Jurkat, Clone E6-1 (cell line): ENCODE results near the gene CCL2.

ENCODE experiments used
- DNase-seq: peaks from one replicate; pipeline ENCODE4 v3.0.0-alpha.2; 2011; ENCODE audit warnings: low read depth, low spot score
- H3K4me3 ChIP-seq: 2 replicates; pipeline ENCODE4 v1.5.1; 2011; ENCODE audit warnings: mild to moderate bottlenecking, low read length, control low read depth, moderate library complexity

Gene CCL2

DNA sequence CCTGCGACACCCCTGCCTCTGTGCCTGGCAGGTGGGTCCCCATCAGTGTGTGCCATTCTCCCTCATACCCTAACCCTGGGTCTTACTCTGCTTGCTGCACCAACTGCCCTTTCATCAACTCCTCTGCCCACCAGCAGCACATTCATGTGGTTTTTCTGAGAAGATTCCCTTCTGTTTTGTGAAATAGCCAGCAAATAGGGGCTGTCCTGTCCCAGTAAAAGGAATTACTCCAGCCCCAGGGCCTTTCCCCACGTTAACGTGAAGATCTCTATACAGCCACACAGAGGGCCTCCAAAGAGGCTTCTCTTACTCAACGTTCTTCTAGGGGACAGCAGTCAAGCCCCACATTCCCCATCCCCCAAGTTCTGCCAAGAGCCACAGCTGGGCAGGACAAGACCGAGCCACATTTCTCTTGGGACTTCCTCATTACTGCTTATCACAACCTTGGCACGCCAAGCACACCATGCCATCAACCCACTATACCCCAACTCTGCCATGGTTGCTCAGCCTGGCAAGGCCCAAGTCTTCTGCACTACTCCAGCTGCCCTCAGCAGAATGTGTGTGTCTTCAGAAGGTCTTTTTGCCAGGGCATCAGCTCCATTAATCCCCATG, 18.7 kb upstream of the CCL2 start:
- DNase-seq = no peak
- no peak overlapping the region for H3K4me3 ChIP-seq

DNA sequence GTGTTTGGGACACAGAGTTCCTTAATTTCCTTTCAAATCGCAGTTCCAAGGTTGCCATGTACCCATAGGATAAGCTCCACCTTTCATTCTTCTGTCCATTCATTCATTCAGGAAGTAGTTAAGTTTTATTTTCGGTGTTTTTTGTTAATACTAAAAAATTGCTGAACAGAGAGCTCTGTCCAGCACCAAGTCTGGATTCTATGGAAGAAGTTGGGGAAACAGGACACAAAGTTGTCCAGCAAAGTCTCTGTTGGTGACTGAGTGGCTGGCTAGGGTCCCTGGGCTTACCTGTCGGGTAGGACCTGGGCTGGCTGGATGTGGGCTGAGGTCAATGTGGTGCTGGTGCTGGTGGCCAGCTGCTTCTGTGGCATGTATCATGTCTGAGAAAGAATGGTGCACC, 17.6 kb upstream of the CCL2 start:
- no peak overlapping the region for H3K4me3 ChIP-seq
- no peak for DNase-seq

DNA sequence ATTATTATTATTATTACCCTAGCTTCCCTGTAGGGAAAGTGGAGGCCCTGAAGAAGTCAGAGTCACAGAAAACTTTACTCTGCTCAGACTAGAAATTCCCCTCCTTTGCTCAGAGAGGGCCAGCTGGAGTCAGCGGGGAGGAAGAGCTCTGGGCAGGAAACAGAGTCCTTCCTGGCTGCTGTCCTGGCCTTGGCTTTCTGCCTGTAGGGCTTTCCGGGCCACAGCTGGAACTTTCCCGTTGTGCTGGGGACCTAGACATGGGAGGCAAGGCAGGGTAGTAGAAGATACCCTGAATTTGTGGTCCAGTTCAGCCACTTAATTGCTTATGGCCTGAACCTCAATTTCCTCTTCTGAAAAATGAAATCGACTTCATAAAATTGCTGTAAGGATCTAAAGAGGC, 14.0 kb upstream of the CCL2 start:
- DNase-seq = no peak
- no peak overlapping the region for H3K4me3 ChIP-seq

DNA sequence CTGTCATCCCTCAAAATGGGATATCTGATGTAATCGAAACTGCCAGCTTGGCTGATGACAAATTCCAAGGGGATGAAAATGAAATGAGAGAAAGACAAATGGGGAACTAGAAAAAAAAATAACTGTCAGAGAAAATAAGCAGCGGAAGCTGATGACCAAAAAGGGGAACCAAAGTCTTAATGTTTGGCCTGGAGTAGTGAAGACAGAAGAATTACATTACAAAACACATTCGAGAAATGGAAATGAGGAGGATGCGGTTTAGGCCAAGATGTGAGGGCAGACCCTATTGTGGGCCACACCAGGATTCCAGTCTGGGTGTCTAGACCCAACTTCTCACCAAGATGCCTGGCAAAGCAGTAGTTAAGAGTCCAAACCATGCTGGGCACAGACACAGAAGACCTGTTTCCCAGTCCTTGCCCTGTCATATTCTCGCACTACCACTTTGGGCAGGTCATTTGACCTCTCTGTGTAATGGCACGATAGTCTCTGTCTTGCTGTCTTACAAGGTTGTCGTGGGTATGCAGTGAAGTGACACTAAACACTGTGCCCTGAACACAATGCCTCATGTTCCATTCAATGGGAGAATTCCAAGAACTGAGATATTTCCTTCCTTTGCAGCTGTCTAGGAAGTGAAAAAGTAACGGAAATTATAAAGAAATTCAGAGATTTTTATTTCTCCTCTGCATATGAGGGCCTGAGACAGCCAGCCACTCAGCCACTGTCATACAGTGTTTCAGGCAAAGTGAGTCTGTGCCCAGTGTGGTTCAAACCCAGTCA, 12.3 kb upstream of the CCL2 start:
- DNase-seq = no peak
- no peak overlapping the region for H3K4me3 ChIP-seq

DNA sequence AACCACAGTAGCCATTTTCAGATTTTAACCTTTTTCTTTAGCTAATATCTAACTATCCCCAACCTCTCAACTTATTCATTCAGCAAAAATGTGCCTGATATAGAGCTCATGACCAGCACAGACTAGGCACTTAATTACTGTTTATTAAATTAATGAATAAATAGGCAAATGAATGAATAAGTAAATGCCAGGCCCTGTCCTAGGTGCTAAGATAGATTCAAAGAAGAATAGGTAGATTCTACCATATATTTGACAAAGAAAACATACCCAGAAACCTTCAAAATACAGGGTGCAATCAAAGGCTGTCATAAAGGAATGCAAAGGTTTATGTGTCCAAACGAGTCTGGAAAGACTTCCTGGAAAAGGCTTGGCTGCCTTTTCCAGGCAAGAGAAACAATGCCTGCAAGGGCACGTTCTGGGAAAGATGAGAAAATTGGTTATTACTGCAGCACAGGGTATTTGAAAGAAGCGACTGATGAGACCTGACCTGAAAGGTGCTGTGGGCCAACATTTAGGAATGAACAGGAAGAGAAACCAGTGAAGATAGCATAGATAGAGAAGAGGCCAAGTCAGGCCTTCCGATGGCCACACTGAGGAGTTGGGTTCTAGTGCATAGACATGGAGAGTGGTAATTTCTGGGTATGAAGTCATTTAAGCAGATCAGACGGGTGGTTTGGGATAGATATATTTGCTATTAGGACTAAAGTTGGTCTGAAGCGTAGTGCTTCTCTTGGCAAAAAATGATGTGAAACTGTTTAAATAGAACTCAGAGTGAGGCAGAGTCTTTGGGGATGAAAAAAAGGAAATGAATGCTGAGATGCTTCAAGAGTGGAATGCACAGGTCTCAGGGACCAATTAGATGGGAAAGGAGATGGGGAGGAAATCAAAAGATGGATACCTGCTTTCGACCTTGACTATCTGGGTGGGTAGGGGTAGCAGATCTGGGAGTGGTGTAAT, 11.4 kb upstream of the CCL2 start:
- no peak overlapping the region for H3K4me3 ChIP-seq
- DNase-seq = no peak

DNA sequence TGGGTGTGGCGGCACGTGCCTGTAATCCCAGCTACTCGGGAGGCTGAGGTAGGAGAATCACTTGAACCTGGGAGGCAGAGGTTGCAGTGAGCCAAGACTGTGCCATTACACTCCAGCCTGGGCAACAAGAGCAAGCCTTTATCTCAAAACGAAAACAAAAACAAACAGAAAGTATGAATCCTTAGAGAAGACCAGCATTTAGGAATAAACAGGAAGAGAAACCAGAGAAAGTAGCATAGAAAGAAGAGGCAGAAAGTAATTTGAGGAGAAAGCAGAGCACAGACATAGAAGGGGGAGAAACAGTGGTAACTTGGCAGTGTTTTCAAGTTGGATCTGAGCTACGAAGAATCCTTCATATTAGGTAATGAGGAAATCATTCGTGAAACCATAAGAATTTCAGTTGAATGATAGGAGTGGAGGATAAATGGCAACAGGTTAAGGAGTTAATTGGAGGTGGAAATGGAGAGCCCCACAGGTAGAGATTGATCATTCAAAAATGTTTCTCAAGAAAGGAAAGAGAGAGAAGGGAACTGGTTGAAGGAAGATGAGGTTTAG, 9.7 kb upstream of the CCL2 start:
- no peak for DNase-seq
- H3K4me3 ChIP-seq = no peak overlapping the region

DNA sequence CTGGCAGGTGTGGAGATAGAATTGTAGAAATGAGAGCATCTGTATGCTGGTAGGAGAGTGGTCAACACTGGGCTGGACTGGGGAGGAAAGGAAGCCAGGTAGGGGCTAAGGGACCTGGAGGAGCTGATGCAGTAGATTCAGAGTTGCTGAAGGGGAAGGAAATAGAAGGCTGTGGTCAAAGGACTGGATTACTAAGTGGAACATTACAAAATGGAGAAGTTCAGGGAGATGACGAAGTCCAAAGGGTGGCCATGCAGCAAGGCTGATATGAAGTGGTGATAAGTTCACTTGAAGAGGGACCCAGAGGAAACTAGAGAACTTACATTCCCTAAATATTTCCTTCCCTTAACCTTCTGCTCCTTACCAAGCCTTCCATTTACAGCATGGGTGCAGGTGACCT, 8.6 kb upstream of the CCL2 start:
- H3K4me3 ChIP-seq = no peak overlapping the region
- DNase-seq = no peak

DNA sequence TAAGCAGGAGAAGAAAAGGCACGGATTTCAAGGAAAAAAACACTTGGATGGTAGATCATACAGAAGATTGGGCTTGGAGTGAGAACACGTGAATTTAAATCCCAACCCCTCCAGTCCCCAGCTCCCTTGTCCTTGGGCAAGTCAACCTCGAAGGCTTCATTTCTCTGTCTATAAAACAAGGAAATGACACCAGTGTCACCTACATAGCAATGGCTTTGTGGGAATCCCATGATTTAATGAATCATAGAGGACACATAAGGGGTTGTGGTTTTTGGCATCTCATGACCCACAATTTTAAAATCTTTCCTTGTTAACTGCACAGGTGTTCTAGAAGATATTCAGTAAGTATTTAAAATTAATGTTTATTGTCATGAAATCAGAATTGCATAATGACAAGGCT, 8.2 kb upstream of the CCL2 start:
- no peak overlapping the region for H3K4me3 ChIP-seq
- DNase-seq = no peak

DNA sequence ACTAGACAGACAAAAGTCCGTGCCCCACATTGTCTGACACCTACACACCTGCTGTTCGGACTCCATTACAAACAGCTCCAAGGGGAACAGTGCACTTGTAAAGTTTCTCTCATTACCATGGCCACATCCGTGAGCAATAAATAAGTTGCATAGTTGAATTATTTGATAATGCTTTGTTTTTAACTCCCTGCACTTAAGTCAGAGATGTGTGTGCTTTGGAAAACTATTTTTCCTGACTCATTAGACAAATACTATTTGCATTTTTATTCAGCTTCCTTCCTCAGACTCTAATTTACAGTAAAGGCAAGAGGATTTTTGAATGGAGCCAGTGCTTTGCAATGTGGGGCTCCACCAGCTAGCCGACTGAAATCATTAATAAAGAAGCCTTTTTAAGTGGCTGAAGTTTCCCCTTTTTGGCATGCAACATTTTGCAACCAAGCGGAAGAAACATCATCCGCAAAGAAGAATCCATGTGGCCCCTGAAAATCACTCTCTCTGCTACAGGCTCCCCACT, 6.5 kb upstream of the CCL2 start:
- H3K4me3 ChIP-seq = no peak overlapping the region
- no peak for DNase-seq

DNA sequence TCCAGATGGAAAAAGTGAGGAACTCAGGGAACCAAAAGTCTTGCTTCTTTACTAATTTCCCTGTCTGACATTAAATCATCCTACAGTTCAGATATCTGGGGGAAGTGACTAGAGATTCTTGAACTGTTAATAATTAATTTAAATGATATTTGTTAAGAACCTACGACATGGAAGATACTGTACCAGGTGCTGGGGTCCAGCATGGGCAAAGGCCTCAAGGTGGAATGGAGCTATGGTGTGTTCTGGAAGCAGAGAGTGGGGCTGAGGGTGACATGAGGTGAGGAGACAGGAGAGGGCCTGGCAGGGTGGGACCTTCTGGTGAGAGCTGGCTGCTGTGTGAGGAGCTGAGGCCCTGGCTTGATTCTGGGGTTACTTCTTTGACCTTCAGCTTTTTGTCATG, 6.0 kb upstream of the CCL2 start:
- H3K4me3 ChIP-seq = no peak overlapping the region
- DNase-seq = no peak

DNA sequence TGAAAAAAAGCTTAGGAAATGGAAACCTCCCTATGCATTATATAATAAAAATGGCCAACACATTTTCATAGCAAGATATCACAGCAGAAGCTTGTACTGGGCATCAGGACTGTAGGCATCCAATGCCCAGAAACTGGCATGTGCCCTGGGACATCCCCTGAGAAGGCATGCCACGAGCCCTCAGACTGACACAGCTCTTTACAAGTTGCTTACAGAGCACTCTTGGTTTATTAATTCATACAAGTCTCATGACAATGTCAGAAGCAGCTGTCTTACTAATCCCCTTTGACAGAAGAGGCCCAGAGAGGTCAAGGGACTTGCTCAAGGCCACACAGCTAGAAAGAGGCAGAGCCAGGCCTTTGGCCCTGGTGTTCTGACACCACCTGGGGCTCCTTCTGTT, 5.6 kb upstream of the CCL2 start:
- no peak overlapping the region for H3K4me3 ChIP-seq
- DNase-seq = no peak

DNA sequence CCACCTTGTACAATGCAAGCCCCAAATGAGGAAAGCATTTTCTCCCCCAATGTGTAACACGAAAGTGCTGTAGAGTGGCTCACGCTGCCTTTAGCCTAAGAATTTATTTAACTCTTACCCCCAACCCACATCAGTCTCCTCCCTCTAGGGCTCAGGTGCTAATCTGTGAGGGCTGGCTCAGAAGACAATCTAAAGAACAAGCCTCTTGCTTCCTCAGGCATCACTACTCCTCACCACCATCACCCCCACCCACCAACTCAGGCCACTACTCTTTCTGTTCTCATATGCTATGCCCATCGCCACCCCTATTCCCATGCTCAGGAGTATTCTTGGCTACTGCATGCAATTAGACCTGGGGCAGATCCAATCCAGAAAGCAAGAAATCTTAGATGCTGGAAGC, 3.9 kb upstream of the CCL2 start:
- no peak overlapping the region for H3K4me3 ChIP-seq
- DNase-seq = no peak

DNA sequence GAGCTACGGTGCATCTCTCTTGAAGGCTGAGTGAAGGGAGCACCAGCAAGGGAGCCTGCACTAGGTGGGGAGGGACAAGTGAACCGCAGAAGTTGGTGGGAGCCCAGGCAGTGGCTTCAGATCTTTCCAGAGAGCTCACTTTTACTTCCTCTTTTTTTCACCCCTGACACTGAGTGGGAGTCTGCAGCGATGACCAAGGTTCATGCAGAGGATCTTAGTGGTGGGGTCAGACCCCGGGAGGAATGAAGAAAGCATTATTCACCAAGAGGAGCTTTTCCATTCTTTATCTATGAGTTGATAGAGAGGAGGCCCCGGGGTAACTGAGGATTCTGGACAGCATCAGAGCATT, 3.0 kb upstream of the CCL2 start:
- H3K4me3 ChIP-seq = no peak overlapping the region
- DNase-seq = no peak

DNA sequence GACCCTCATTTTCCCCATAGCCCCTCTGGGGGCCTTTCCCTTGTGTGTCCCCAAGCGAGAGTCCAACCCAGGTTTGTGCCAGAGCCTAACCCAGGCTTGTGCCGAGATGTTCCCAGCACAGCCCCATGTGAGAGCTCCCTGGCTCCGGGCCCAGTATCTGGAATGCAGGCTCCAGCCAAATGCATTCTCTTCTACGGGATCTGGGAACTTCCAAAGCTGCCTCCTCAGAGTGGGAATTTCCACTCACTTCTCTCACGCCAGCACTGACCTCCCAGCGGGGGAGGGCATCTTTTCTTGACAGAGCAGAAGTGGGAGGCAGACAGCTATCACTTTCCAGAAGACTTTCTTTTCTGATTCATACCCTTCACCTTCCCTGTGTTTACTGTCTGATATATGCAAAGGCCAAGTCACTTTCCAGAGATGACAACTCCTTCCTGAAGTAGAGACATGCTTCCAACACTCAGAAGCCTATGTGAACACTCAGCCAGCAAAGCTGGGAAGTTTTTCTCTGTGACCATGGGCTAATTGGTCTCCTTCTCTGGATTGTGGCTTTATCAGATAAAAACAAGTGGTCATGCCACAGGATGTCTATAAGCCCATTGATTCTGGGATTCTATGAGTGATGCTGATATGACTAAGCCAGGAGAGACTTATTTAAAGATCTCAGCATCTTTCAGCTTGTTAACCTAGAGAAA, 2.5 kb upstream of the CCL2 start:
- no peak for DNase-seq
- H3K4me3 ChIP-seq = no peak overlapping the region

DNA sequence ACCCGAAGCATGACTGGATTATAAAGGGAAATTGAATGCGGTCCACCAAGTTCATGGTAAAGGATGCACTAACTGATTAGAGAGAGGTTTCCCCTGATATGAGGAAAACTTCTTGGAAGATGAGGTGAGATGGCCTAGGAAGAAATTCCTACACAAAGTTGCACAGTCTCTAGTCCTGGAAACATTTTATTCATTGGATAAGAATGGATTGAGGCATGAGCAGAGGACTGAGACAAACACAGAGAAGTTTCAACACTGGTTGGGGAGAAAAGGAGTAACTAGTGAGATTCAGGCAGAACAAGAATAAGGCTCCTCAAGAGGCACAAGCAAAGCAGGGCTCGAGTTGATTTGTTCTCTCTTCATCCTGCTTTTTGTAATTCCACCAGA, 2.0 kb upstream of the CCL2 start:
- DNase-seq = no peak
- H3K4me3 ChIP-seq = no peak overlapping the region

DNA sequence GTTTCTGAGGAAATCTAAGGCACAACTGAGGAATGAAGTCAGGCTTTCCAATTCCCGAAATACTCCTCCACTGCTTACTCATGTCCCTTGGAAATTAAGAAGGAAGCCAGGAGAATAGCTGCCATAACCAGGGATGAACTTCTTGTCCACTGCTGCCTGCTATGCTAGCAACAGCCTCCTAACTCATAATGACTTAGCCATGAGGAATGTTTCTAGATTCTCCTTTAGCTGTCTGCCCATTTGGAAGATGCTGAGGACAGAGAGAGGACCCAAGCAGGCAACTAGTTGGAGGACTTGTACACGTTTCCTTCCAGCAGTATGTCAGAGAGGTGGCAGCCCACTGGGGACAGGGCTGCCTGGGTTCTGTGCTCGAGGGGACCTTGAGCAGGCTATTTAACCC, 939 bp upstream of the CCL2 start:
- DNase-seq = no peak
- H3K4me3 ChIP-seq = no peak overlapping the region

DNA sequence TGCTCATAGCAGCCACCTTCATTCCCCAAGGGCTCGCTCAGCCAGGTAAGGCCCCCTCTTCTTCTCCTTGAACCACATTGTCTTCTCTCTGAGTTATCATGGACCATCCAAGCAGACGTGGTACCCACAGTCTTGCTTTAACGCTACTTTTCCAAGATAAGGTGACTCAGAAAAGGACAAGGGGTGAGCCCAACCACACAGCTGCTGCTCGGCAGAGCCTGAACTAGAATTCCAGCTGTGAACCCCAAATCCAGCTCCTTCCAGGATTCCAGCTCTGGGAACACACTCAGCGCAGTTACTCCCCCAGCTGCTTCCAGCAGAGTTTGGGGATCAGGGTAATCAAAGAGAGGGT, 272 bp downstream of the CCL2 start:
- H3K4me3 ChIP-seq = no peak overlapping the region
- no peak for DNase-seq

DNA sequence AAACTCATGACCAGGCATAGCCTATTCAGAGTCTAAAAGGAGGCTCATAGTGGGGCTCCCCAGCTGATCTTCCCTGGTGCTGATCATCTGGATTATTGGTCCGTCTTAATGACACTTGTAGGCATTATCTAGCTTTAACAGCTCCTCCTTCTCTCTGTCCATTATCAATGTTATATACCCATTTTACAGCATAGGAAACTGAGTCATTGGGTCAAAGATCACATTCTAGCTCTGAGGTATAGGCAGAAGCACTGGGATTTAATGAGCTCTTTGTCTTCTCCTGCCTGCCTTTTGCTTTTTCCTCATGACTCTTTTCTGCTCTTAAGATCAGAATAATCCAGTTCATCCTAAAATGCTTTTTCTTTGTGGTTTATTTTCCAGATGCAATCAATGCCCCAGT, 756 bp downstream of the CCL2 start:
- H3K4me3 ChIP-seq = no peak overlapping the region
- no peak for DNase-seq

DNA sequence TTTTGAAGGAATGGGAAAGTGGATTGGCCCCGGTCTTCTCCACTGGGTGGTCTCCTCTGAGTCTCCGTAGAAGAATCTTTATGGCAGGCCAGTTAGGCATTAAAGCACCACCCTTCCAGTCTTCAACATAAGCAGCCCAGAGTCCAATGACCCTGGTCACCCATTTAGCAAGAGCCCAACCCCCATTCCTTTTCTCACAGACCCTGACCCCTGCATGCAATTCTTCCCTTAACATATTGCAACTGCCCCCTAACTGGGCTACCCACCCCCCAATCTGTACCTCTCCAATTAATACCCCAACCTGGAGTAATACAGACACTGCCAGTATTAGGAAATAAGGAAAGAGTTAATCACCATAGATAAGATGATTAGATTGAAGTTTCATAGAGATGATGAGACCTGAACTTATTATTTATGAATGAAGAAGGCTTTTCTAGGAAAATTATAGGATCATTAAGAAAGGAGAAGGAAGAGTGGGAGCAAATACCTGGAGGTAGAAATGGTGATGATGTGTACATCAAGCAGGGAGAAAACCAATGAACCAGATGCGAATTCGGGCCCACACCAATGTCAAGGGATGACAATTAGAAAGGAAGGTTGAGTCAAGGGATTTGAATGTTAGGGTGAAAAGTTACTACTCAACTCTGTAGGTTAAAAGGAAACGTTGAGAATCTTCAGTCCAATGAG, 2.4 kb downstream of the CCL2 start:
- H3K4me3 ChIP-seq = no peak overlapping the region
- no peak for DNase-seq
